Muscle layer of colon (tissue), 2 donors: ENCODE data around the gene ELAVL2.

Experiments used
- H3K27ac ChIP-seq: one replicate; pipeline ENCODE4 v1.7.0; 2013; ENCODE audit warnings: low read depth, mild to moderate bottlenecking, low read length, moderate library complexity
- H3K27me3 ChIP-seq, 2 donors: one replicate each; pipeline ENCODE4 v1.7.0; 2013; ENCODE audit warnings: low read length in 2 of 2, mild to moderate bottlenecking in 2 of 2; ENCODE audit not compliant: insufficient read depth in 2 of 2, control insufficient read depth in 1 of 2
- H3K36me3 ChIP-seq: one replicate; pipeline ENCODE4 v1.7.0; 2013; ENCODE audit warnings: mild to moderate bottlenecking, low read length; ENCODE audit not compliant: insufficient read depth
- H3K4me1 ChIP-seq: one replicate; pipeline ENCODE4 v1.7.0; 2013; ENCODE audit warnings: mild to moderate bottlenecking, low read length; ENCODE audit not compliant: insufficient read depth
- H3K4me3 ChIP-seq, 2 donors: one replicate each; pipeline ENCODE4 v1.7.0; 2013; ENCODE audit warnings: low read length in 2 of 2, low read depth in 1 of 2, mild to moderate bottlenecking in 1 of 2, moderate library complexity in 1 of 2
- H3K9ac ChIP-seq: one replicate; pipeline ENCODE4 v1.7.0; 2013; ENCODE audit warnings: low read length
- H3K9me3 ChIP-seq: one replicate; pipeline ENCODE4 v1.7.0; 2013; ENCODE audit warnings: mild to moderate bottlenecking, low read length
- donor health status: abdominal sarcoma.
- donor health status: Adenocarcinoma of cecum.

Gene ELAVL2

DNA sequence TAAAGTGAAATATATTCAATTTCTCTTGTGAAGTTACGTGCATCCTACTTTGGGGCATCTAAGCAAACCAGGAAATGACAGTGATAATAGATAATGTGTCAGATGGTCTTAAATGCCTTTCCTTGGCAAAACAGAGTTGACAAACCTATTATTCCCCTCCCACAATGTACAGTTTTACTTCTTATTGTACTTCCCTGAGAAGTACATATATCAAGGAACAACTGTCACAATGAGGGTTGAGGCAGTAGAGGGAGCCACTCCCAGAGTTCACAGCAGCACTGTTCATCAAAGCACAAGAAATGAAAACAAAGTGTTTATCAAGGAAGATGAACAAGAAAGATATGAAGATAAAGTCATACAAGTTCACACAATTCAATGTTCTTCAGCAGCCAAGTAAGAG lies 41.1 kb downstream of the ELAVL2 start:
- no peak overlapping the region for H3K9ac ChIP-seq
- no peaks in the 10 kb centered on the region for H3K9me3 ChIP-seq
- H3K4me3 ChIP-seq = no peak overlapping the region
- H3K4me1 ChIP-seq = no peaks in the 10 kb centered on the region
- H3K27me3 ChIP-seq = no peaks in the 10 kb centered on the region
- H3K27ac ChIP-seq = no peak overlapping the region
- no peaks in the 10 kb centered on the region for H3K36me3 ChIP-seq

DNA sequence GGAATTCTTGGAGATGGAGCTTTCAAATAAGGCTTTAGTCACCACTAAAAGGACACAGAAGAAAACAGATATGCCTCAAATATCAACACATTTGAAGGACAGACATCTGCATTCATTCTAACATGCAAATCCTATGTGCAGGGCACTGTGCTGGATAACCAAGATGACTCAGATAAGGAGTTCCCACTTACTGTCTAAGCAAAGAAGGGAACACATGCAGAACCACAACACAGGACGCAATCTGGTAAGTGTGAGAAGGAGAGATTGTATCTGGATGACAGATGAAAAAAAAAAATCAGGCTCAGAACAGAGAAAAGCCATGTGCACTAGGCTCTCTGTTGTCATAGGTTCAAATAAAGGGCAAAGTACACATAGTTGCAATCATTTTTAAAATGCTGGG lies 42.5 kb downstream of the ELAVL2 start:
- Histone ChIP-seq H3K9me3 (no peaks in the 10 kb centered on the region), H3K36me3 (no peaks in the 10 kb centered on the region), H3K27me3 (no peaks in the 10 kb centered on the region), H3K27ac (no peak overlapping the region), H3K9ac (no peak overlapping the region), H3K4me3 (no peak overlapping the region), H3K4me1 (no peaks in the 10 kb centered on the region)

DNA sequence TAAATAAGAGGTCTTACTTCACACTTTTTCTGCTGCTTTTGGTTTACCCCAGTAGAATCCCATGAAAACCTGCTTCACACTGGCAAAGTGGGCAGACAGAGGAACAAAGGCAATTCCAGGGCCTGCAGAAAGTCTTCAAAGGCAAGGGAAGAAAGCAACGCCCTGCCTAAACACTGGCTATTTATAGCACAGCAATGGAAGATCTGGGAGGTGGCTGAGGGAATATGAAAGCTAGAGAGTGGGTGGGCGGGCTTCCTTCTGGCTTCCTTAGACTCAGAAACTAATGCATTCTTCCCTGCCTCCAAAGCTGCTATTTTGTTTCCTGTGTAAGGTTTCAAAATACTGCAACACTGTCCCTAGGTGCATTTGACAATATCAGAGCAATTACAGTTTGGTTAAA lies 46.8 kb downstream of the ELAVL2 start:
- no peaks in the 10 kb centered on the region for H3K4me1 ChIP-seq
- H3K27ac ChIP-seq = no peak overlapping the region
- H3K4me3 ChIP-seq = no peak overlapping the region
- no peak overlapping the region for H3K9ac ChIP-seq
- no peaks in the 10 kb centered on the region for H3K9me3 ChIP-seq
- no peaks in the 10 kb centered on the region for H3K36me3 ChIP-seq
- no peaks in the 10 kb centered on the region for H3K27me3 ChIP-seq

DNA sequence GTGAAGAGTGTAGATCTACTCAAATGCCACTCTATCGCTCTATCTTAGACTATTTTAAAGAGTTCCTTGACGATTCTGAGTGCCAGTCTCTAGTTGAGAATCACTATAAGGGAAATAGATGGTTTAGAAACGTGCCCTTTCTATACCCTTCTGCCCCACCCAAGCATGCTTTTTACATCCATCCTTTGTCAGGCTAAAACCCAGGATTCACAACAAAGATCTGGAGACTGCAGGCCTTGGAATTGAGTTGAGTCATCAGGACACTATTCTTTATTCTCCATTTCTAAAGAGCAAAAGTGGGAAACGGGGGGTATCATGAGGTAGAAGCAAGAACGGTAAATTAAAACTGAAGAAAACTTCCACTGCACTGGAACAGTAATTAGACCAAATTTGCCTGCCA lies 48.7 kb downstream of the ELAVL2 start:
- Histone ChIP-seq H3K4me3 (no peak overlapping the region), H3K36me3 (no peaks in the 10 kb centered on the region), H3K27ac (no peak overlapping the region), H3K27me3 (no peaks in the 10 kb centered on the region), H3K4me1 (no peaks in the 10 kb centered on the region), H3K9ac (no peak overlapping the region), H3K9me3 (no peaks in the 10 kb centered on the region)

DNA sequence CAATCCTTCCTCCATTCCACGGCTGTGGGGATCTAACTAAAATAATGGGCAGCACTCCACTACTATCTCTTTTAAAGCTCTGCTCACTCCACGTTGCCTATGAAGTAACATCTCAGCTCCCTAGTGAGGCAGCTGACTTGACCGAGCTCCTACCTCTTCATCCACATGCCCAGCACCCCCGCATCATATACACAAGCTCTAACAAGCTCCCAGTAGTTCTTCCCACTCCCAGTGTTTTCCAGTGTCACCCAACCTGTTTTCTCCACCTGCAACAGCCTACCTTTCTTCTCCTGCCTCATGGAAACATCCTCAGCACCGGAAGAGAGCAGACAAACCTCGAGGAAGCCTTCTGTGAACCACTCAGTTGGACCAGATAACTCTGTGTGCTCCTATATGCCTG lies 50.5 kb downstream of the ELAVL2 start:
- no peak overlapping the region for H3K4me3 ChIP-seq
- H3K27ac ChIP-seq = no peak overlapping the region
- no peaks in the 10 kb centered on the region for H3K4me1 ChIP-seq
- H3K36me3 ChIP-seq = no peaks in the 10 kb centered on the region
- no peak overlapping the region for H3K9ac ChIP-seq
- no peaks in the 10 kb centered on the region for H3K9me3 ChIP-seq
- H3K27me3 ChIP-seq = no peaks in the 10 kb centered on the region

DNA sequence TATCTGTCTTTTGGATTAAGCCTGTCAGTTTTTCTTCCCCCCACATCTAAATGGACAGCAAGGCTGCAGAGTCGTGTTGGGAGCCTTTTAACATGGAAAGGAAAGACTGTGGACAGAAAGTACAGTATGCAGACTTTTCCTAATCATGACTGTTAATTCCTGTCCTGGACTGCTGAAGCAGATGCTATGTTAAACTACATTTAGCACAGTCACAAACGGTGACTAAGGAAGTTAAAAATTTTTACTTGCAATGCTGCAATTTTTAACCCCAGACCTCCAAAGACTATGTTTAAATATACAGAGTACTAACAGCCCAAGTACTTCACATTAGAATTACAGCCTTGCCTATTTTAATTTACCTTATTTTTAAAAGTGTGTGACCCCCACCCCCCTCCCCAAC lies 51.8 kb downstream of the ELAVL2 start:
- no peaks in the 10 kb centered on the region for H3K4me1 ChIP-seq
- no peak overlapping the region for H3K4me3 ChIP-seq
- H3K36me3 ChIP-seq = no peaks in the 10 kb centered on the region
- H3K9ac ChIP-seq = no peak overlapping the region
- H3K27me3 ChIP-seq = no peaks in the 10 kb centered on the region
- H3K9me3 ChIP-seq = no peaks in the 10 kb centered on the region
- no peak overlapping the region for H3K27ac ChIP-seq

DNA sequence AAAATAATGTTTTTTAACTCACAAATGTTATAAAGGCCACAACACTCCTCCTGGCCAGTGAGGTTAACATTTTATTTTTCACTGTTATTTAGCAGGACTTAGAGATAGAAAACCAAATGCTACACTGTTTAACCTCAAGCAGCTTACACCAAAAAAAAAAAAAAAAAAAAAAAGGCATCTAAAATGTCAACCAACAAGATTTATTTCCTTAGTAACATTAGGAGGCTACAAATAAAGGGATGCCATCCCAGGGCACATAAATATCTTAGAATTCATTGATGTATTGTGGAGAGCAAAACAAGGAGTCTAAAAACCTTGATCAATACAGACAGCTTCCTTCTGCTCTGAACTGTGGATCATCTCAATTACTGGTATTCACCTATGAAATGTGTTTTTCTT lies 53.7 kb downstream of the ELAVL2 start:
- Histone ChIP-seq H3K27me3 (no peaks in the 10 kb centered on the region), H3K36me3 (no peaks in the 10 kb centered on the region), H3K27ac (no peak overlapping the region), H3K4me3 (no peak overlapping the region), H3K9ac (no peak overlapping the region), H3K9me3 (no peaks in the 10 kb centered on the region), H3K4me1 (no peaks in the 10 kb centered on the region)

DNA sequence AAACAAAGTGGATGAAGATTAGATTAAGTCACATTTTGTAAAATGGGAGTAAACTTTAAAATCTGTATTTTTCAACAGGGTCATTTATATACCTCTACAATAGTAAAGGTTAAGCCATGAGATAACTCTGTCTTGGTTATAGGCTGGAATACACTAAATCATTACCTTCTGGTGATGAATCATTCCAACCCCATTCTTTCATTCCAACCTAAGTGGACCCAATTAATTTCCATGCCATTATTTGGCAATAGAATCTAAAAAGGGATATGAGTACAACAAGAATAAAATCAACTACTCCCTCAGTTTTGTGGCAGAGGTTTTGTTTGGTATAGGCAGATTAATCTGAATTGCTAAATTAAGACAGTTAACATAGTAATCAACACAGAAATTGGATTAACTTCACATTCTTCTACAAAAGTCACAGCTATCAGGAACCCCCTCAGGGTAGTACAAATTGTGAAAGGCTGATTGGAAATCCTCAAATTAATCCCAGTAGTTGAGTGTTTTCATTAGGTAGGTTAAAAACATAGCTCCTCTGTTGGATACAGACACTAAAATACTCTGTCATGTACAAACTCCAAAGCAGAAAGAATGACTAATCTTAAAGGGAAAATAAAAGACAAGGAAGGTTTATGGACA lies 54.2 kb downstream of the ELAVL2 start:
- no peaks in the 10 kb centered on the region for H3K36me3 ChIP-seq
- H3K9me3 ChIP-seq = no peaks in the 10 kb centered on the region
- H3K4me3 ChIP-seq = no peak overlapping the region
- no peak overlapping the region for H3K9ac ChIP-seq
- H3K4me1 ChIP-seq = no peaks in the 10 kb centered on the region
- no peaks in the 10 kb centered on the region for H3K27me3 ChIP-seq
- H3K27ac ChIP-seq = no peak overlapping the region

DNA sequence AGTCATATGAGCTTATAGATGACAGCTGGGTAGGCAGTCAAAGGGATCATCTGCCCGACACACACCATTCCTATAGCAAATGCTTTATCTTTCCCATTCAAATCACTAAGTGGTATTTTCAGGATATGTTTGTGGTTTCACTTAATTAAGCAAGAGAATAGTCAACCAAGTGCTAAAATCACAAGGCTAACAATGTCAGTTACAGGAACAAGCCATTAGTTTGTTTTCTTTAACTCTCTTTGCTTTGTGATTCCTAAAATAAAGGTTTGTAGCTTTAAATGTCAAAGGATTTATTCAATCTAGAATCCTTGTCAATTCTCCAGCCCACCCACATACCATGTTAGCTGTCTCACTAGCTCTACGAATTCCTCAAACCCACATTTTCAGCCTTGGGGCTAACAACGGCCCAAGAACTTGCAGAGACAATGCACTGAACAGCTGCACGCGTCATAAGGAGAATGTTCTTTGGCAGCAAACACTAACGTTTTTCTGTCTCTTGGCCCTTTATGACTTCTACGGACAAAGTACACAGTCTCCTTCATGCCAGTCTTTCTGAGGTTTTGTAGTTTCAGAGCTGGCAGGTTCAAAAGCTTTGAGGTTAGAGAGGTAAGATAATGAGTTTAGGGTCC lies 56.6 kb downstream of the ELAVL2 start:
- Histone ChIP-seq H3K9me3 (no peaks in the 10 kb centered on the region), H3K27ac (no peak overlapping the region), H3K27me3 (no peaks in the 10 kb centered on the region), H3K36me3 (no peaks in the 10 kb centered on the region), H3K4me3 (no peak overlapping the region), H3K4me1 (no peaks in the 10 kb centered on the region), H3K9ac (no peak overlapping the region)

DNA sequence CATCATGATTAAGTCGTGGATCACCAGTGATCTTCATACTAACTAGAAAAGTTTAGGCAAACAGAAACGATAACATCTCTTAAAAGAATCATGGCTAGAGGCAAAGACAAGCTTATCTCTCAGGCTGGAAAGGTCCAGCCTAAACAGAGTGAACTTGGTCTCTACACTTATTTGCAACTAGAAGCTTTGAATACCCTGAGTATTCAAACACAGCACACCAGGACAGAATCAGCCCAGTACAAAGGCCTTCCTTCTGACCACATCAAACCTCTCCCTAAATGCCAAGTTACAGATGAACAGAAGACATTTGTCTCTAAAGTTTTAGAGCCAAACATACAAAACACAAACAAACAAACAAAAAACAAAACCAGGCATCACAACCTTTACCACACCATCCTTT lies 57.2 kb downstream of the ELAVL2 start:
- no peak overlapping the region for H3K9ac ChIP-seq
- no peaks in the 10 kb centered on the region for H3K36me3 ChIP-seq
- H3K27me3 ChIP-seq = no peaks in the 10 kb centered on the region
- H3K9me3 ChIP-seq = no peaks in the 10 kb centered on the region
- H3K27ac ChIP-seq = no peak overlapping the region
- no peak overlapping the region for H3K4me3 ChIP-seq
- no peaks in the 10 kb centered on the region for H3K4me1 ChIP-seq

DNA sequence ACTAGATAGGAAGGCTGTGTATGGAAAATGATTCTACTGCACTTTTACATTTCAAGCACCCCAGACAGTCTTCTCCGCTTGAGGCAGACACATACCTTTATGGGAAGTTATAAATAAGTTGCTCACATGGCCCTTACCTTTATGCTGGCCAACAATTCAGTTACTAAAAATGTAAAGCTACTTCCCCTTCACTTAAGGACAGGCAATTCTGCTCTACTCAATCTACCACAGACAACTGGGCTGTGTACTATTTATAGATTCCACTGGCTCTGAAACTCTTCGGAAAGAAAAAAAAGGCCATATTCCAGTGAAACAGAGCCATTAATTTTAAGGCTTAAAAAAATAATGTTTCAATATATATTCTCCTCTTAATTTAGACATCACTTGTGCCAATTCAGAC lies 59.4 kb downstream of the ELAVL2 start:
- H3K4me3 ChIP-seq = no peak overlapping the region
- no peaks in the 10 kb centered on the region for H3K36me3 ChIP-seq
- H3K27ac ChIP-seq = no peak overlapping the region
- no peaks in the 10 kb centered on the region for H3K4me1 ChIP-seq
- H3K9ac ChIP-seq = no peak overlapping the region
- no peaks in the 10 kb centered on the region for H3K9me3 ChIP-seq
- H3K27me3 ChIP-seq = no peaks in the 10 kb centered on the region

DNA sequence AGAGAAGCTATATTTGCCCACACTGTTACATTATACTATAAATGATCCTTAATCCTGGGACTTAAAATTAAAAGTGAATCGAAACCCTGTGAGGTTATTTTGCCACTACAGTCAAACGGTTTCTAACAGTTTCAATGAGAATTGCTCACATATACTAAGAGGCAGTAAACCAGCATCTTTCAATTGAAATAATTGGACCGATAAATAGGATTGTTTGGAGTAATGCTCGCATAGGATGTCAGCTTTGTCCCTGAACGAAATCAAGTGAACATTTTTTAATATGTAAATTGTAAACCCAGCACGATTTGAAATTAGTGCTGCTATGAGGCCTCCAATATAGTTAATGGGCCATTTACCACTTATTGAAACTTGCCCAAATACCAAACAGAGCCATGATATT lies 60.5 kb downstream of the ELAVL2 start:
- Histone ChIP-seq H3K9ac (no peak overlapping the region), H3K36me3 (no peaks in the 10 kb centered on the region), H3K9me3 (no peaks in the 10 kb centered on the region), H3K27ac (no peak overlapping the region), H3K4me3 (no peak overlapping the region), H3K4me1 (no peaks in the 10 kb centered on the region), H3K27me3 (no peaks in the 10 kb centered on the region)
